Measurements from ENCODE around the gene NCR2.

Gene NCR2

DNA sequence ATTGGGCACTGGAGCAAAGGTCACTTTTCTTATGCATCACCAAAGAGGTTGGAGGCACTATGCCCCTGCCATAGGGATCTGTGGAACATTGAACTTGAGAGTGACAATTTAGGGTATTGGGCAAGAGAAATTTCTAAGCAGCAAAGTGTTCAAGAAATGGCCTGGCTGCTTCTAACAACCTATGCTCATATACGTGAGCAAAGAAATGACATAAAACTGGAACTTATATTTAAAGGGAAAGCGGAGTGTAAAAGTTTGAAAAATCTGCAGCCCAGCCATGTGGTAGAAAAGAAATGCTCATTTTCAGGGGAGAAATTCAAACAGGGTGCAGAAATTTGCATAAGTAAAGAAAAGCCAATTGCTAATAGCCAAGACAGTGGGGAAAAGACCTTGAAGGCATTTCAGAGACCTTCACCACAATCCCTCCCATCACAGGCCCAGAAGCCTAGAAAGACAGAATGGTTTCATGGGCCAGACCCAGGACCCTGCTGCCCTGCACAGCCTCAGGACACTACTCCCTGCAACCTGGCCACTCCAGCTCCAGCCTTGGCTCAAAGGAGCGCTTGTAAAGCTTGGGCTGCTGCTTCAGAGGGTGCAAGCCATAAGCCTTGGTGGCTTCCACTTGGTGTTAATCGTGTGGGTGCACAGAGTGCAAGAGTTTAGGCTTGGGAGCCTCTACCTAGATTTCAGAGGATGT lies 24.4 kb downstream of the NCR2 start:
- no peak for DNase-seq

GRCh38 chr6:41360314-41360685 lies 24.9 kb downstream of the NCR2 start:
- DNase-seq: no peak

DNA sequence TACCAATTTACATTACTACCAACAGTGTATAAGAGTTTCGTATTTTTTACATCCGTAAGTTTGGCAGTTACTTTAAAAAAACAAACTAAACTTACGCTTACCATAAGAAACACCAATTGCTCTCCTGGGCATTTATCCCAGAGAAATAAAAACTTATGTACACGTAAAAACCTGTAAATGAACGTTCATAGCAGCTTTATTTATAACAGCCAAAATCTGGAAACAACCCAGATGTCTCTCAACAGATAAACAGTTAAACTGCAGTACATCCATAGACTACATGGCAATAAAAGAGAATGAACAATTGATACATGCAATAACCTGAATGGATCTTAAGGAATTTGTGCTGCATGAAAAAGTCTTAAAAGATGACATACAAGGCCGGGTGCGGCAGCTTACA lies 30.7 kb downstream of the NCR2 start:
- no peak for DNase-seq

DNA sequence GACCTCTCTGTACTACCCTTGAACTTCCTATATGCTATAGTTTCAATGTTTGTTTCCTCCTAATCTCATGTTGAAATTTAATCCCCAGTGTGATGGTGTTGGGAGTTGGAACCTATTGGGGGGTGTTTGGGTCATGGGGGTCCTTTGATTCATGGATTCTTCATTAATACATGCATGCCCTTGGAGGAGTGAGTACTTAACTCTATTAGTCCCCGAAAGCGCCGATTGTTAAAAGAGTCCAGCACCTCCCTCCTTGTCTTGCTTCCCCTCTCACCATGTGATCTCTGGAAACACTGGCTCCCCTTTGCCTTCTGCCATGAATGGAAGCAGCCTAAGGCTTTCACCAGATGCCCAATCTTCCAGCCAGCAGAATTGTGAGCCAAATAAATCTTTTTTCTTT lies 31.7 kb downstream of the NCR2 start:
- DNase-seq: no peak

GRCh38 chr6:41367700-41368099 lies 32.3 kb downstream of the NCR2 start:
- no peak for DNase-seq

GRCh38 chr6:41370488-41371111 lies 35.2 kb downstream of the NCR2 start:
- no peak for DNase-seq

- DNase-seq: no peak
Observed at GRCh38 chr6:41371461-41371991, 36.1 kb downstream of the NCR2 start.

DNA sequence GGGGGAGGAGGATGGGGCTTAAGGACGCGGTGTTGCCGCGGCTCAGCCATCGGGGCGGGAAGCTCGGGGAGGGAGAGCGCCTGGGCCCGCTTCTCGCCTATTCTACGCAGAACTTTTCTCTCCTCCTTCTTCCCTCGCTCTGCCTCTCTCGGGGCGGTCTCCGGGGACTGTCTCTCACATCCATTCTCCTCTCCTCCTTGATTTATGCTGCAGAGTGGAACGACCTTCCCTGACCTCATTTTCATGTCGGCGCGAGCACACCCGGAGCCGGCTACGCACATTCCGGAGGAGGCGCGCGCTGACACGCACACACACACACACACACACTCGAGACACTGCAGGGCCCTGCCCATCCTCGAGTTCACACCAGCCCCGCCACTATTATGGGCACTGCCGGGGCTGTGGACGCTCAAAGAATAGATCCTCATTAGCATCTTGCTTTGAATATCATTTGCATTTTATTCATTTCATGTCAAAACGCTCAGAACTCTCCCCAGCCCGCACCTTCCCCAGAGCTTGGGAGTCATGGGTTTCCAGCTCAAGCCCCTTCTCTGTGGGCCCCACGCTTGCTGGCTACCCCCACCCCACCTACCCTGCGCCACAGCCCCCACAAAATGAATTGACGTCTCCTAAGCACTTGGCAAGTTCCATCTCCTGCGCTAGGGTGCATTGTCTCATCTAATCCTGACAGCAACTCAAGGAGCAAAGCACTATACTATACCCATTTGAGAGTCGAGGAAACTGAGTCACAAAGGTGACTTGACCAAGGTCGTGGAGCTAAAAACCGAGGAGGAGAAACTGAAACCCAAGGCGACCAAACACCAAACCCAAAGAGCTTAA lies 36.8 kb downstream of the NCR2 start:
- no peak for DNase-seq

DNA sequence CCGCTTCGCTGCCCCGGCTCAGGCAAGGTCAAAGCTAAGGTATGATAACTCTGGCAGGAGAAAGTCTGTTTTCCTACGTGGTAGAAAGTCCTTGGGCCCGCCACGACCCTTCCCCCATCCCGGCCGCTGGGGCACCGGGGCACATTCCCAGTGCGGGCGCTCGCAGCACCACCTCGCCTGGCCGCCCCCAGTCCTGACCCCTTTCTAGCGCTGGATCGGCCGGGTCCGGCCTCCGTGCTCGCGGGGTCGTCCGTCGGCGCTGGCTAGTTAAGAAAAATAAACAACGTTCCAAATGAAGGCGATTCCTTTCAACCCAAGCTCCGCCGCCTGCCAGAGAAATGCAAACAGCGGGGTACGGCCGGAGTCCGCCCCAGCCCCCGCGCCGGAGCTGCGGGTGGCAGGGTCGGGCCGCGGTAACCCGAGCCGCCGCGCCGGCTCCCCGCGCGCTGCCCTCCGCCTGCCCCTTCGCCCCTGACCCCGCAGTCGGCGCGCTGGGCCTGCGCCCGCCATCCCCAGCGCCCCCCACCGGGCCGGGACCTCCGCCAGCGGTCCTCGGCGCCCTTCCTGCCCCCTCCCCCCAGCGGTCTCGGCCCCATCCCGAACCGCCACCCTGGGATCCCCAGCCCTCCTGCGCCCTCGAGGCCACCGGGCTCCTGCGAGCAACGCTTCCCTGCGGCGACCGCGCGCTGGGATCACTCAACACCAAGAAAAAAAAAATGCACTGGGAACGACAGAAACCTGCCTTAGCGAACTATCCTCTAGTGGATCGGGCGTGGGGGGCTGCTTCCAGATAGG lies 37.6 kb downstream of the NCR2 start:
- DNase-seq: no peak

DNA sequence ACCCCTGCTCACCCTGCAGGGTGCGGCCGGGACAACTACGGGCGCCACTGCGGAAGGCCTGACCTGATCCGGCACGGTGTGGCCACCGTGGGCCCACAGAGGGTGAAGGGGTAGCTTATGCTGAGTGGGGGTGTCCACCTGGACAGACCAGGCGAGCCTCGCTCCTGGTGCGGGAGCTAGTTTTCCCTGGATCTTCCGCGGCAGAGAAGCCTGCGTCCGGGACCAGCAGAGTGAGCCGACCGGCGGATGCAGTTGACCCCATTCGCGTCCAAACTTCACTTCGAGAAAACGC lies 38.2 kb downstream of the NCR2 start:
- no peak for DNase-seq

DNA sequence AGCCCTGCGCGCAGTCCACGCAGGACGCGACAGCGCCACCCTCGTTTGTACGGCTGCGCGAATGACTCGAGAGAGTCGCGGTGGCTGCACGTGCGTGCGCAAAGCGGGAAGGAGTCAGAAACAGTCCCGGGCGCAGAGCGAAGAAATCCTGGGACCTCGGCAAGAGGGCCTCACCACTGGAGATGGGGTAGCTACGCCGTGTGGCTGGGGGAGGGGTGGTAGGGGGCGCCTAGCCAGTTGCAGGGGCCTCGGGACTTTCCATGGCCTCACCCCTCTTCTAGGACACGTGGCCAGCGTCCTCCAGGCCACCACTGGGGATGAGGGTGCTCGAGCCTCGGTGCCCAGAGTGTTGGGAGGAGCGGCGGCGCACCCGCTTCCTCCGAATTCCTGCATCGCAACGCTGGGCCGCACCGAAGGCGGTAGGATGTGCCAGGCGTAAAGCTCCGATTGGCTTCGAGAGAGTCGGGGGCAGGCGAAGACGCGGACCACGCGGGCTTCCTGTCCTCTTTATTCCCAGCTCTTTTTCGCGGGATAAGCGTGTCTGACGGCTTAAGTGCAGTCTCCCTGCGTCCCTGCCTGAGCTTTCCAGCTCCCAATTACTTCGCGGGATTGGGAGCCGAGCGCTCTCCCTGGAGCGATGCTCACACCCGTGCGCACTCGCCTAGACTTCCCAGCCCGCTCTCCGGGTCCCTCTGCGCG lies 38.7 kb downstream of the NCR2 start:
- DNase-seq: no peak

DNA sequence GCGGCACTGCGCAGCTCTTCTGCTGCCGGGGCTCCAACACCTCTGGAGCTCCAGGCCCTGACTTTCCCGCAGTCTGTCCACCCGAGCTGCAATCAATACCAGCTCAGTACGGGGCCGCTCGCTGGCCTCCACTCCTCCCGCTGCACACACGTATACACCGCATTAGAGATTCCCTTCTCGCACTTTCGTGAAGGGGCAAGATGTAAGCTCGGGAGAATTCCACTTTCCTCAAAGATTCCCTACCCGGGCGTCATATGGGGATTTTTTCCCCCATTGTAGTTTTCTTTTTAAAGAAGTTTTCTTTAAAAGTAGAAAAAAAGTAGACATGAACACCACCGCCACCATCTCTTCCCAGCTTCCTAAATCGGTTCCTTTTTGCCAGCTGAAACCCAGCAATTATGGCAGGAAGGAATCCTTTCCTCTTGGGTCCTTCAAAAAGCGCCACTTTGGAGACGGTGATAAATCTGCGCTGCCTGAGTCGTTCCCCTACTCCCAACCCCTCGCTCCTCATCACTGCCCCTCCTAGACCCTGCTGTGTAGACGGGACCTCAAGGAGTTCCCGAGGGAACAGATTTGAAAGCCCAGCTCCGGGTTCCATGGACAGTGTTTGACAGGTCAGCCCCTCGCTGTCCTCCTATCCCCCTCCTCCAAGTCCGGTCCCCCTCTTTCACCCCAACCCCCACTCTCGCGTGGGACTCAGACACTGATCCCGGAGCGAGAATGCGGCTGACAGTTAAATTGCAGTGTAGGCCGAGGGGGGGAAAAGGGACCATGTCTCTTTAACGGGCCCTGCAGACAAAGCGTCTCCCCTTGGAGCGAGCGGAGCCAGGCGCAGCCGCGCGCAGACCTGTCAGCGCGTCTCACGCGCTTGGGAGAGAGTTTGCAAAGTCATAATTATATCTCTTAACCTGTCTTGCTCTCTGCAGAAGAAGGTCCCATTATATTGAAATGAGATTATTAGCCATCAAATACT lies 39.5 kb downstream of the NCR2 start:
- no peak for DNase-seq

DNA sequence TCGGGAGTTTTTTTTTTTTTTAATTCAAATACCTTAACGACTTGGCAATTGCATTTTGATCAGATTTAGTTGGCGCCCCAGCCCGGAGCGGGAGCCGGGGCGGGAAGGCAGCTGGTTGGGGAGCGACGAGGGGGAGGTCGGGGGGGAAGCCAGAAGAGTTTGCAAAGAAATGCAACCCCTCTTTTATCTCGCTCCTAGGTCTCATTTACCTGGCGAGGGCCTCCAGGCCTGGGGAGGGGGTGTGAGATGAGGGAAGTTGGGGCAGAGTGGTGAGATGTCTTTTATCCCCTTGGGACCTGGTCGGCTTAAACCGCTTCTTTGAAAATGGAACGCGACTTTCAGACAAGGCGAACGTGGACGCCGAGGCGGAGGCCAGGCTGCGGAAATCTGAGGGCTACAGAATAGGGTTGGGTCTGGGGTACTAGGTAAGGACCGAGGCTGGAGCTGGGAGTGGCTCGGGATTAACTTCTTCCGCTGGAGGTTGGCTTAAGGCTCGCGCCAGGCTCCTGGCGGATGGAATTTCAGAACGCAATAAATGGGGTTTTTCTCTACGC lies 40.3 kb downstream of the NCR2 start:
- no peak for DNase-seq

- DNase-seq: no peak
Observed at GRCh38 chr6:41376176-41376575, 40.8 kb downstream of the NCR2 start.

- DNase-seq: no peak
Observed at GRCh38 chr6:41377071-41377470, 41.7 kb downstream of the NCR2 start.

DNA sequence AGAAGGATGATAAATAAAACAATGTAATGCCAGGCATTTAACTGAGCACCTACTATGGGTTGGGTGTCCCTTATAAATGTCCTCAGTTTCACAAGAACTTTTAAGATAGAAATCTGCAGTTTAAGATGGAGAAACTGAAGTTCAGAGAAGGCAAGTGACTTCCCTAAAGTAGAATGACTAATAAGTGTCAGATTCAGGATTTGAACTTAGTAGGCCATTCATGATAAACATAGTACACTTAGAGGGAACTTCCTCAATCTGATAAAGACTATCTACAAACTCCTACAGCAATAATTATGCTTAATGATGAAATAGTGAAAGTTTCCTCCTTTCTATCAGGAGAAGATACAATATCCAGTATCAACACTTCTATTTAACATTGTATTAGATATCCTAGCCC lies 43.9 kb downstream of the NCR2 start:
- DNase-seq: no peak

GRCh38 chr6:41386594-41386993 lies 51.2 kb downstream of the NCR2 start:
- DNase-seq: no peak

- no peak for DNase-seq
Observed at GRCh38 chr6:41392246-41392645, 56.8 kb downstream of the NCR2 start.

DNA sequence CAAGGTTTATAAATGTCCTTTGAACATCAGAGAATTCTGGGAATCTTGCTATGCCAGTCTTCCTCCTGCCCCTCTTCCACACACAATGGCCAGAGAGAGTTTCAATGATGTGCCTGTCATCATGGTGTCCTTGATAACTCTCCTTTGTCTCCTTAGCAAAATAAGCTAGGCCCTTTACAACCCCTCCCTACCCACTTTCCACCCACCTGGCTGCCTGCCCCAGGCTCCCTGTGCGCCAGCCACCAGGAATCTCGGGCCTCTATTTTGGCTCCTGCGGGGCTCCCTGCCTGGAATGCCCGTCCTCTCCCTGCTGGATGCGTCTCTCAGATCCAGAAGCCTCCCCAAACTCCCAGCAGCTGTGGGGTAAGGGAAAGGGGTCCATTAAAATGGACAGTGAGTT lies 60.9 kb downstream of the NCR2 start:
- DNase-seq: no peak

GRCh38 chr6:41399424-41399823 lies 64.0 kb downstream of the NCR2 start:
- no peak for DNase-seq
